Heart left ventricle (tissue), 16 donors: ENCODE data around the gene GSK3A. TPM values are rescaled to one million over a fixed set of nuclear protein-coding genes. Genes with fewer than 3 reads are reported as not detected.

Experiments
- ATAC-seq, 4 donors: fragments of 200-7000 bp; cut with Tn5 transposase; one replicate each; pipeline ENCODE4 v1.9.1; 2020 to 2022; ENCODE audit warnings: moderate library complexity in 4 of 4, mild to moderate bottlenecking in 3 of 4, moderate number of reproducible peaks in 1 of 4
- DNase-seq, 5 donors: peaks; one replicate each; pipeline ENCODE4 v3.0.0-alpha.2; 2020
- H3K27ac ChIP-seq, 12 donors: fragments of 200-600 bp; sonication (generic) in 4 of 12; one replicate each; pipeline versions ENCODE4 v1.5.0 to v1.8.0; 2016 to 2022; ENCODE audit warnings: mild to moderate bottlenecking in 2 of 12
- H3K27me3 ChIP-seq, 9 donors: fragments of 200-600 bp; sonication (generic) in 2 of 9; one replicate each; pipeline versions ENCODE4 v1.5.1 to v1.8.0; 2016 to 2022; ENCODE audit warnings: mild to moderate bottlenecking in 3 of 9
- H3K36me3 ChIP-seq, 9 donors: fragments of 200-600 bp; sonication (generic) in 2 of 9; one replicate each; pipeline versions ENCODE4 v1.5.0 to v1.8.0; 2018 to 2022; ENCODE audit warnings: mild to moderate bottlenecking in 2 of 9
- H3K4me1 ChIP-seq, 12 donors: fragments of 200-600 bp; sonication (generic) in 4 of 12; one replicate each; pipeline versions ENCODE4 v1.5.0 to v1.8.0; 2016 to 2022; ENCODE audit warnings: mild to moderate bottlenecking in 3 of 12
- H3K4me3 ChIP-seq, 12 donors: fragments of 200-600 bp; sonication (generic) in 4 of 12; one replicate each; pipeline versions ENCODE4 v1.5.0 to v1.8.0; 2017 to 2022; ENCODE audit warnings: mild to moderate bottlenecking in 9 of 12, moderate library complexity in 4 of 12
- H3K9me3 ChIP-seq, 12 donors: fragments of 200-600 bp; sonication (generic) in 4 of 12; one replicate each; pipeline versions ENCODE4 v1.5.0 to v1.8.0; 2016 to 2022; ENCODE audit warnings: mild to moderate bottlenecking in 1 of 12
- POLR2A ChIP-seq, 2 donors: fragments of 450-650 bp; IDR thresholded peaks; one replicate each; pipeline ENCODE4 v1.6.1; 2017; ENCODE audit warnings: antibody characterized with exemption in 2 of 2, mild to moderate bottlenecking in 2 of 2, moderate library complexity in 2 of 2
- whole genome bisulfite sequencing, 4 donors: extraction: QIAGEN DNeasy Blood & Tissue Kit in 2 of 4; methylation state at CpG; one replicate each; pipeline versions ENCODE4 v1.1.5 to v1.1.7; 2013 to 2018; 5-methylcytosine and 5-hydroxymethylcytosine counted together
- intact Hi-C, 10 donors: fragments of 100-400 bp; cut with DNase I; formaldehyde crosslinking; loops; one replicate each; pipeline versions ENCODE4 v1.11.1 to v1.14.2; 2022
- polyA plus RNA-seq, 2 donors: library from polyadenylated mRNA; stranded (reverse); fragments of 200-250 nt; gene quantifications; one replicate each; pipeline ENCODE4 v1.2.3, GENCODE V29; 2013
- total RNA-seq, 9 donors: library from RNA; depleted of rRNA in 2 of 9; stranded (reverse); fragments of >200 nt in 2 of 9; fragmentation: NEBNext Ultra II Directional in 3 of 9; extraction: Animal tissue kit (Norgen Biotek cat#: 25700) in 3 of 9; gene quantifications; one replicate each; pipeline versions ENCODE4 v1.1.0 to v1.2.4, GENCODE V29; 2016 to 2023
- TF ChIP-seq, protein P1 (sequence below), 12 donors: fragments of 200-600 bp; sonication (generic) in 4 of 12; IDR thresholded peaks; one replicate each; pipeline versions ENCODE4 v1.5.0 to v1.8.0; 2018 to 2022; ENCODE audit warnings: antibody characterized with exemption in 12 of 12, mild to moderate bottlenecking in 5 of 12
- donor health status: ischemic (EF 13 %, LVEDD 7.1; RV severe dilation, severe dysfunction).
- donor health status: healthy with polysubstance abuse.
- donor health status: DM: no; HTN: yes; CAD: no.
- donor health status: DM: no; HTN: no; CAD: no.
- donor health status: ischemic (EF 25% LVEDD 6.9; RV normal size, moderate dysfunction).
- donor health status: ischemic (EF 25% LVEDD 5.7; RV mildly dilated, moderate dysfunction).
- donor health status: healthy.
- donor health status: DM: yes; HTN: yes; CAD: no.
- donor health status: ischemic (EF 35%, LVEDD 5.7; RV mildly dilated, moderate dysfunction).
- donor health status: nonischemic (EF 11% LVEDD 7.7; RV severe dilation, severe dysfunction).
- donor health status: DM: yes; HTN: yes; CAD: no.
- donor health status: PGD.
- donor health status: ischemic (EF 29% LVEDD 5.4; RV normal size, mild dysfunction).
- donor health status: nonischemic (EF 23%, LVEDD 6.1; RV moderate dilation, normal function).

GSK3A gene
- total and polyA plus RNA-seq, 11 donors: 22.5 to 76.5 (median 38.8) TPM

DNA sequence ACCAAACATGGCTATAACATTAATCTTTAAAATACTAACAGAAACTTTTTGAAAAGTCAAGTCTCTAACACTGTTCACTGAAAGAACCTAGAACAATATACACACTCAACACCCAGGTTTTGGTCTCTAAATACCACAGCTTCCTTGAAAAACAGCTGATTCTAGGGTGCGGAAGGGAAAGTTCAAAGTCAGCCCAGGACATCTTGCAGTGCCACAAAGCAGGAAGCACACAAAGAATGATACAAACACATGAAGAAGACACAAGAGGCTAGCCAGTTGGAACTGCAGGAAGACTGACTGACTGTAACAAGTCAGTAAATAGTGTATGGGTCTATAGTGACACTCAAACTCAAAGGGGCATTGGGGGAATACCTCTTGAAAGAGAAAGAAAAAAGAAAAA lies 29.5 kb downstream of the GSK3A start:
- intact Hi-C loops: loop anchor here in 1 of 10 donors (10.0 kb wide), 1 partner anchor 348 kb away; the partner anchor contains the start of gene RPS19
- ATAC-seq (no peak), DNase-seq (no peak)
- Histone ChIP-seq H3K36me3 (peaks cover 0 to 71% (median 67%) of the 10 kb centered on the region in 9 donors), H3K27ac (peak overlapping the region in 1 of 12 donors; percentile 54), H3K4me1 (peaks cover 0 to 67% (median 13%) of the 10 kb centered on the region in 12 donors), H3K9me3 (no peaks in the 10 kb centered on the region), H3K4me3 (no peak overlapping the region), H3K27me3 (no peaks in the 10 kb centered on the region)
- WGBS, 4 donors: 83 to 97% (median 93%) methylated on average over 1 of the region's 1 CpG
- TF ChIP-seq, protein P1, sequence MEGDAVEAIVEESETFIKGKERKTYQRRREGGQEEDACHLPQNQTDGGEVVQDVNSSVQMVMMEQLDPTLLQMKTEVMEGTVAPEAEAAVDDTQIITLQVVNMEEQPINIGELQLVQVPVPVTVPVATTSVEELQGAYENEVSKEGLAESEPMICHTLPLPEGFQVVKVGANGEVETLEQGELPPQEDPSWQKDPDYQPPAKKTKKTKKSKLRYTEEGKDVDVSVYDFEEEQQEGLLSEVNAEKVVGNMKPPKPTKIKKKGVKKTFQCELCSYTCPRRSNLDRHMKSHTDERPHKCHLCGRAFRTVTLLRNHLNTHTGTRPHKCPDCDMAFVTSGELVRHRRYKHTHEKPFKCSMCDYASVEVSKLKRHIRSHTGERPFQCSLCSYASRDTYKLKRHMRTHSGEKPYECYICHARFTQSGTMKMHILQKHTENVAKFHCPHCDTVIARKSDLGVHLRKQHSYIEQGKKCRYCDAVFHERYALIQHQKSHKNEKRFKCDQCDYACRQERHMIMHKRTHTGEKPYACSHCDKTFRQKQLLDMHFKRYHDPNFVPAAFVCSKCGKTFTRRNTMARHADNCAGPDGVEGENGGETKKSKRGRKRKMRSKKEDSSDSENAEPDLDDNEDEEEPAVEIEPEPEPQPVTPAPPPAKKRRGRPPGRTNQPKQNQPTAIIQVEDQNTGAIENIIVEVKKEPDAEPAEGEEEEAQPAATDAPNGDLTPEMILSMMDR (IDR thresholded peaks at IDR 0.05): no peak
- TF ChIP-seq POLR2A (IDR thresholded peaks at IDR 0.05): no peak

DNA sequence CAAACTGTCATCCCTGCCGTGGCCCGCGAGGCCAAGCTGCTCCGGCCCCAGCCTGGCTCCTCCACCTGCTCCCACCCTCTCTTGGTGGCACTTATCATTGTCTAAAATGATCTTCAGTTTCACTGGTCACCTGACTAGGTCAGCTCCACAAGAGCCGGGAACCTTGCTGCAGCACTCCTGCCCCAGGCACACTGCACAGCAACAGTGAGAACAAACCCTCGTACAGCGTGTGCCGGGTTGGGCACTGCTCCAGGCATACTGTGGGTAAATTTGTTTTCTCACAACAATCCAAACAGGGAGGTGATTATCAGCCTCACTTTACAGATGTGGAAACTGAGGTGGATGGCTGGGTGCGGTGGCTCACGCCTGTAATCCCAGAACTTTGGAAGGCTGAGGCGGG lies 33.8 kb downstream of the GSK3A start:
- intact Hi-C loops: no loop called here
- H3K9me3 ChIP-seq: no peaks in the 10 kb centered on the region
- H3K4me1 ChIP-seq: peaks cover 0 to 52% (median 0%) of the 10 kb centered on the region in 12 donors
- WGBS, 4 donors: 74 to 82% (median 77%) methylated on average over 11 of the region's 11 CpGs
- no peak overlapping the region for H3K4me3 ChIP-seq
- peak overlapping the region in 1 of 12 donors; percentile 67 for H3K27ac ChIP-seq
- DNase-seq: peak in 1 of 5 donors; percentile 13
- peak in 2 of 4 donors; percentile 15 to 39 for ATAC-seq
- H3K36me3 ChIP-seq: peaks cover 0 to 98% (median 88%) of the 10 kb centered on the region in 9 donors
- no peaks in the 10 kb centered on the region for H3K27me3 ChIP-seq
- TF ChIP-seq POLR2A (IDR thresholded peaks at IDR 0.05): no peak
- TF ChIP-seq, protein P1 (IDR thresholded peaks at IDR 0.05): no peak

DNA sequence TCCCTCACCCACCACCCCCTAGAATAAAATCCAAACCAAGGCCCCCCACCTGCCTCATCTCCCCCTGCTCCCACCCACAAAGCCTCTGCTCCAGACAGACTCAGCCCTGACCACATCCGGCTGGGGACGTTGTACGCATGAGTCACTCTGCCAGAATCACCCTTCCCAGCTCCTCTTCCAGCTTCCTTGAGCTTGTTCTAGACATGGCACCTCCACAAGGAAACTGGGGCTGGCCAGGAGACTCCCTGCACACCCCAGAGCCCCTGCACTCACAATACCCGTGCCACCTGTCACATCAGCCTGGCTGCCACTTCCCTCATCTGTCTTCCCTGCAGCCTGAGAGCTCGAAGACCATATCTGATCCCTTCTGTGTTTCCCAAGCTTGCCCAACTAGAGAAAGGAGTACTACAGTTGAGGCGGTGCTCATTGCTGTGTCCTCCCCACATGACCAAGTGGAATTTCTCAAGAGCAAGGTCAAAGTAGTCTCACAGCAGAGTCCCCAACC lies 34.6 kb downstream of the GSK3A start:
- DNase-seq (peak in 1 of 5 donors; percentile 24), ATAC-seq (peak in 1 of 4 donors; percentile 43)
- no peak for TF ChIP-seq POLR2A (IDR thresholded peaks at IDR 0.05)
- TF ChIP-seq, protein P1 (IDR thresholded peaks at IDR 0.05): no peak
- intact Hi-C loops: no loop called here
- no peaks in the 10 kb centered on the region for H3K9me3 ChIP-seq
- no peak overlapping the region for H3K4me3 ChIP-seq
- WGBS, 4 donors: 84 to 93% (median 89%) methylated on average over 6 of the region's 6 CpGs
- H3K27ac ChIP-seq: peak overlapping the region in 1 of 12 donors; percentile 67
- H3K36me3 ChIP-seq: peaks cover 0 to 98% (median 88%) of the 10 kb centered on the region in 9 donors
- H3K27me3 ChIP-seq: no peaks in the 10 kb centered on the region
- H3K4me1 ChIP-seq: peaks cover 0 to 51% (median 0%) of the 10 kb centered on the region in 12 donors

DNA sequence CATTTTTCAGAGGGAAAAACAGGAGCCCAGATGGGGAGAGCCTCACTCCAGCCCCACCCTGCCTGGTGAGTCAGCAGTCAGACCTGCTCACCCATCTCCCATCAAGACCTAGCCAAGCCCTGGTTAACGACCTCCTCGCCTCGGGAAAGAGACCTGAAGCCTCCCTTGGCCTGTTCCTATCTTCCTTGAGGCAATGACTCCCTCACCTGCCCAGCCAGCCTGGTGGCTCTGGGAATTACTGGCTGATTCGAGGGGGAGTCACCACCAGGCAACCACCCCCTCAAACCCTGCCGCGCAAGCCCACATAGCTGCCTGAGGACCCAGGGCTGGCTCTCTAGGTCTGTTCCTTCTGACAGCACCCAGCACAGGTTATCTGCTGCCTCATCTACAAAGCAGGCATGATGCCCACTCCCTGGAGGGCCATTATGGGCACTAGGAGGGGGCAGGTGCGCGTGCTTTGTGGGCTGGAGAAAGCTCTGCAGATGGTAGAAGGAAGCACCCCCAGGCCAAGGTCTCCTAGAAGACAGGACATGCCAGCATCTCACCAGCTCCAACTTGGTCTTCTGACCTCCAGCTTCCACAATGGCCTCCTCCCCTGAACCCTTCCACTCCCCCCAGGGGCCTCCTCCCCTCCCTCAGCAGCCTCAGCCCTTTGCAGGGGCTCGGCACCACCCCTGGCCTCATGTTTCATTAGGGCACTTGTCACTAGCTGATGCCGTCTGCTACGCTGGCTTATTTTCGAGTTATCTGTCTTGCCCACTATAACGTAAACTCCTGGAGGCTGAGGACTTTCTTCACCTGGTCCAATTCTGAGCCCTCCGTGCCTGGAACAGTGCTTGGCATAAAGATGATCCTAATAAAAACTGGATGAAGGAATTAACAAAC lies 35.3 kb downstream of the GSK3A start:
- peak in 1 of 5 donors; percentile 16 for DNase-seq
- Histone ChIP-seq H3K4me1 (peaks cover 0 to 51% (median 0%) of the 10 kb centered on the region in 12 donors), H3K36me3 (peaks cover 0 to 96% (median 86%) of the 10 kb centered on the region in 9 donors), H3K27me3 (no peaks in the 10 kb centered on the region), H3K27ac (peak overlapping the region in 1 of 12 donors; percentile 67), H3K4me3 (no peak overlapping the region), H3K9me3 (no peaks in the 10 kb centered on the region)
- 90 to 94% (median 93%) methylated on average over 12 to 14 of the region's 14 CpGs for WGBS, 4 donors
- no peak for ATAC-seq
- intact Hi-C loops: no loop called here
- no peak for TF ChIP-seq POLR2A (IDR thresholded peaks at IDR 0.05)
- TF ChIP-seq, protein P1 (IDR thresholded peaks at IDR 0.05): no peak
